Mammary epithelial cell (primary cell): ENCODE data around the gene FREY1.

ENCODE experiments used
- CTCF ChIP-seq, 2 donors: IDR thresholded peaks in 1 of 2; conservative IDR thresholded peaks in 1 of 2; 2 replicates each; pipeline ENCODE4 v1.5.1; 2011 to 2012; ENCODE audit warnings: inconsistent platforms in 2 of 2, low read length in 2 of 2, mild to moderate bottlenecking in 2 of 2, control low read depth in 1 of 2, low read depth in 1 of 2; ENCODE audit not compliant: insufficient read depth in 1 of 2; ENCODE audit errors: extremely low read depth in 1 of 2
- EZH2 ChIP-seq: IDR thresholded peaks from 2 replicates; pipeline ENCODE4 v1.6.1; 2012; ENCODE audit warnings: low read length, inconsistent platforms, borderline replicate concordance

DNA sequence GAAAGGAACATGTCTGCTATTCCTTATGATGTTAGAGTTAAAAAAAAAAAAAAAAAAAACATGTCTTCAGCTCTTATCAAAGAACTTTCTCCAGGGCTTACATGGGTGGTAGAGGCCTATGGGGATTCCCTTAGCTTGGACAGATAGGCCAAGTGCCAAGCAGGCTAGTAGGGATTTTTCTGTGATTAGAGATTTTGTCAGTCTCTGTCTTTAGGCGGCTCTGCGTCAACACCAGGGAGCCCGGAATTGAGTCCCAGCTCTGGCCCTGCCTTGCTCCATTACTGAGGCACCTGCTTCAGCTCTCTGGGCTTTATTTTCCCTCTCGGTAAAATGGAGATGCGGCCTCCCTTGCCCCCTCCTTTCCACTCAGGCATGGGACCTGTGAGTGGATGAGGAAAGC is 46.7 kb downstream of the FREY1 start:
- TF ChIP-seq CTCF (conservative IDR thresholded peaks at IDR 0.05 in 1 of 2, IDR thresholded peaks at IDR 0.05 in 1 of 2; ENCODE audit: extremely low read depth in 1 of 2, insufficient read depth in 1 of 2, low read depth in 1 of 2, low read length in 2 of 2) (no peak), EZH2 (no peak)
